ENCODE data around the gene HAND2. TPM values are rescaled to one million over a fixed set of nuclear protein-coding genes. Genes with fewer than 3 reads are reported as not detected.

The HAND2 gene
- total and polyA plus RNA-seq, 2 of the 13 experiments (the other 11 are each of a cell fraction or from before 2014, with no cell fraction given) = not detected

DNA sequence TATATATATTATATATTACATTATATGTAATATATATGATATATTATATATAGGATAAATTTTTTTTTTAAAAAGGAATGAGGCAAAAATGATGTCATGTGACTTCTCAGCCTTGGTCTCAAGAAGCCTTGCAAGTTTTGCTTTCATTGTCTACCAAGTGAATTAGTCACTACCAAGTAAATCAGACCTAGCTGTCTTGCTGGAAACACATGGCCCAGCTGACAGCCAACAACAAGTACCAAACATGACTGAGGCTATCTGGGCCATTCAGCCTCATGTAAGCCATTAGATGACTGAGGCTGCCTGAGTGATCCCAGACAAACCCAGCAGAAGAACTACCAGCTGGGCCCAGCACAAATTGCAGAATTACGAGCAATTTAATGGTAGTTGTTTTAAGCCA, 44.9 kb downstream of the HAND2 start (continued):
- no peak for TF ChIP-seq HNRNPH1 (optimal IDR thresholded peaks at IDR 0.05; ENCODE audit: low read depth, low read length)
- TF ChIP-seq TBP (CRISPR knock-in tag; IDR thresholded peaks at IDR 0.05) = no peak
- no peak for TF ChIP-seq ZNF282 (IDR thresholded peaks at IDR 0.05; ENCODE audit: partially characterized antibody)
- TF ChIP-seq, protein P1, sequence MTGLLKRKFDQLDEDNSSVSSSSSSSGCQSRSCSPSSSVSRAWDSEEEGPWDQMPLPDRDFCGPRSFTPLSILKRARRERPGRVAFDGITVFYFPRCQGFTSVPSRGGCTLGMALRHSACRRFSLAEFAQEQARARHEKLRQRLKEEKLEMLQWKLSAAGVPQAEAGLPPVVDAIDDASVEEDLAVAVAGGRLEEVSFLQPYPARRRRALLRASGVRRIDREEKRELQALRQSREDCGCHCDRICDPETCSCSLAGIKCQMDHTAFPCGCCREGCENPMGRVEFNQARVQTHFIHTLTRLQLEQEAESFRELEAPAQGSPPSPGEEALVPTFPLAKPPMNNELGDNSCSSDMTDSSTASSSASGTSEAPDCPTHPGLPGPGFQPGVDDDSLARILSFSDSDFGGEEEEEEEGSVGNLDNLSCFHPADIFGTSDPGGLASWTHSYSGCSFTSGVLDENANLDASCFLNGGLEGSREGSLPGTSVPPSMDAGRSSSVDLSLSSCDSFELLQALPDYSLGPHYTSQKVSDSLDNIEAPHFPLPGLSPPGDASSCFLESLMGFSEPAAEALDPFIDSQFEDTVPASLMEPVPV (CRISPR knock-in tag; IDR thresholded peaks at IDR 0.05) = no peak
- no peak for TF ChIP-seq ZNF782 (CRISPR knock-in tag; IDR thresholded peaks at IDR 0.05; ENCODE audit: borderline replicate concordance)
- TF ChIP-seq GLI4 (CRISPR knock-in tag; IDR thresholded peaks at IDR 0.05; ENCODE audit: borderline replicate concordance) = no peak
- TF ChIP-seq, protein P2, sequence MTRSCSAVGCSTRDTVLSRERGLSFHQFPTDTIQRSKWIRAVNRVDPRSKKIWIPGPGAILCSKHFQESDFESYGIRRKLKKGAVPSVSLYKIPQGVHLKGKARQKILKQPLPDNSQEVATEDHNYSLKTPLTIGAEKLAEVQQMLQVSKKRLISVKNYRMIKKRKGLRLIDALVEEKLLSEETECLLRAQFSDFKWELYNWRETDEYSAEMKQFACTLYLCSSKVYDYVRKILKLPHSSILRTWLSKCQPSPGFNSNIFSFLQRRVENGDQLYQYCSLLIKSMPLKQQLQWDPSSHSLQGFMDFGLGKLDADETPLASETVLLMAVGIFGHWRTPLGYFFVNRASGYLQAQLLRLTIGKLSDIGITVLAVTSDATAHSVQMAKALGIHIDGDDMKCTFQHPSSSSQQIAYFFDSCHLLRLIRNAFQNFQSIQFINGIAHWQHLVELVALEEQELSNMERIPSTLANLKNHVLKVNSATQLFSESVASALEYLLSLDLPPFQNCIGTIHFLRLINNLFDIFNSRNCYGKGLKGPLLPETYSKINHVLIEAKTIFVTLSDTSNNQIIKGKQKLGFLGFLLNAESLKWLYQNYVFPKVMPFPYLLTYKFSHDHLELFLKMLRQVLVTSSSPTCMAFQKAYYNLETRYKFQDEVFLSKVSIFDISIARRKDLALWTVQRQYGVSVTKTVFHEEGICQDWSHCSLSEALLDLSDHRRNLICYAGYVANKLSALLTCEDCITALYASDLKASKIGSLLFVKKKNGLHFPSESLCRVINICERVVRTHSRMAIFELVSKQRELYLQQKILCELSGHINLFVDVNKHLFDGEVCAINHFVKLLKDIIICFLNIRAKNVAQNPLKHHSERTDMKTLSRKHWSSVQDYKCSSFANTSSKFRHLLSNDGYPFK (CRISPR knock-in tag; IDR thresholded peaks at IDR 0.05; ENCODE audit: borderline replicate concordance) = no peak
- no peak for TF ChIP-seq ZSCAN31 (CRISPR knock-in tag; IDR thresholded peaks at IDR 0.05; ENCODE audit: low read depth)
- no peak for TF ChIP-seq REXO4 (CRISPR knock-in tag; IDR thresholded peaks at IDR 0.05; ENCODE audit: borderline replicate concordance)
- TF ChIP-seq MBD4 (IDR thresholded peaks at IDR 0.05; ENCODE audit: borderline replicate concordance, low read length) = no peak
- TF ChIP-seq ZNF460 (CRISPR knock-in tag; IDR thresholded peaks at IDR 0.05; ENCODE audit: borderline replicate concordance) = no peak
- TF ChIP-seq ZNF343 (CRISPR knock-in tag; IDR thresholded peaks at IDR 0.05) = no peak
- TF ChIP-seq, protein P3, sequence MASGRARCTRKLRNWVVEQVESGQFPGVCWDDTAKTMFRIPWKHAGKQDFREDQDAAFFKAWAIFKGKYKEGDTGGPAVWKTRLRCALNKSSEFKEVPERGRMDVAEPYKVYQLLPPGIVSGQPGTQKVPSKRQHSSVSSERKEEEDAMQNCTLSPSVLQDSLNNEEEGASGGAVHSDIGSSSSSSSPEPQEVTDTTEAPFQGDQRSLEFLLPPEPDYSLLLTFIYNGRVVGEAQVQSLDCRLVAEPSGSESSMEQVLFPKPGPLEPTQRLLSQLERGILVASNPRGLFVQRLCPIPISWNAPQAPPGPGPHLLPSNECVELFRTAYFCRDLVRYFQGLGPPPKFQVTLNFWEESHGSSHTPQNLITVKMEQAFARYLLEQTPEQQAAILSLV (CRISPR knock-in tag; IDR thresholded peaks at IDR 0.05; ENCODE audit: borderline replicate concordance) = no peak
